GM12878 (cell line): Measurements from ENCODE around the gene CACNA1G. TPM values are rescaled to one million over a fixed set of nuclear protein-coding genes. Genes with fewer than 3 reads are reported as not detected.

ENCODE experiments used
- ATAC-seq: fragments of 200-7000 bp; cut with Tn5 transposase; 3 replicates; pipeline ENCODE4 v1.9.1; 2020; ENCODE audit warnings: mild to moderate bottlenecking, moderate library complexity
- BruUV-seq: library from RNA; stranded (reverse); fragments of 400-500 nt; replicated peaks from 2 replicates; lab custom pipeline; 2021; lab: Mats Ljungman, UMichigan
- CTCF ChIA-PET: fragments of 300-600 bp; sonication (Branson Sonifier 250); formaldehyde crosslinking; extraction: SDS; loops from one replicate; lab custom pipeline; 2021; ENCODE audit warnings: inconsistent platforms; lab: Yijun Ruan, JAX
- POLR2A ChIA-PET: fragments of 350-600 bp; formaldehyde crosslinking; extraction: SDS; loops from one replicate; lab custom pipeline; 2021; ENCODE audit warnings: inconsistent platforms; lab: Charles Lee
- RAD21 ChIA-PET: fragments of 300-600 bp; sonication (Branson Sonifier 250); formaldehyde crosslinking; loops from one replicate; lab custom pipeline; 2023; ENCODE audit warnings: antibody characterized with exemption; ENCODE audit not compliant: unreplicated experiment; lab: Charles Lee
- SMC1A ChIA-PET: fragments of 300-600 bp; sonication (Branson Sonifier 250); formaldehyde crosslinking; loops from one replicate; lab custom pipeline; 2023; ENCODE audit not compliant: unreplicated experiment, uncharacterized antibody; lab: Charles Lee
- DNase-seq: peaks from one replicate; pipeline ENCODE4 v3.0.0-alpha.2; 2011; ENCODE audit warnings: low read depth, low spot score
- FAIRE-seq: peaks from 3 replicates; lab custom pipeline; 2011; peaks lifted over from hg19 to GRCh38; lab: Jason Lieb, UNC
- H2AFZ ChIP-seq: 2 replicates; pipeline ENCODE4 v1.6.0; 2011; ENCODE audit warnings: low read depth, low read length, control low read depth; ENCODE audit not compliant: control insufficient read depth
- H3K27ac ChIP-seq: 2 replicates; pipeline ENCODE4 v1.5.1; 2011; ENCODE audit warnings: control low read depth; ENCODE audit not compliant: control insufficient read depth, insufficient read depth
- H3K27me3 ChIP-seq, 2 experiments: replicated peaks in 1 of 2; 2 replicates each; pipeline versions ENCODE4 v1.6.0 to v1.6.1; 2011; ENCODE audit warnings: low read length in 1 of 2; ENCODE audit not compliant: control insufficient read depth in 2 of 2, insufficient read depth in 2 of 2
- H3K36me3 ChIP-seq, 2 experiments: 2 replicates each; pipeline ENCODE4 v1.5.1; 2011; ENCODE audit warnings: low read length in 1 of 2; ENCODE audit not compliant: control insufficient read depth in 2 of 2, insufficient read depth in 2 of 2
- H3K4me1 ChIP-seq: 2 replicates; pipeline ENCODE4 v1.6.1; 2011; ENCODE audit warnings: mild to moderate bottlenecking, low read length, moderate library complexity, mixed read lengths; ENCODE audit not compliant: control insufficient read depth, insufficient read depth
- H3K4me2 ChIP-seq: 2 replicates; pipeline ENCODE4 v1.6.0; 2011; ENCODE audit warnings: control low read depth; ENCODE audit not compliant: control insufficient read depth, insufficient read depth
- H3K4me3 ChIP-seq: fragments of 200-600 bp; sonication (generic); 2 replicates; pipeline ENCODE4 v1.5.1; 2016
- H3K79me2 ChIP-seq: 2 replicates; pipeline ENCODE4 v1.6.0; 2011; ENCODE audit warnings: low read length; ENCODE audit not compliant: control insufficient read depth, insufficient read depth
- H3K9ac ChIP-seq: 2 replicates; pipeline ENCODE4 v1.8.0; 2011; ENCODE audit warnings: low read length, control low read depth, mixed read lengths; ENCODE audit not compliant: control insufficient read depth, insufficient read depth
- H3K9me3 ChIP-seq: replicated peaks from 3 replicates; pipeline ENCODE4 v1.5.1; 2011; ENCODE audit warnings: mild to moderate bottlenecking, low read length; ENCODE audit not compliant: control insufficient read depth, insufficient read depth
- H4K20me1 ChIP-seq: 2 replicates; pipeline ENCODE4 v1.6.0; 2011; ENCODE audit not compliant: control insufficient read depth, insufficient read depth
- CEBPB ChIP-seq, 2 experiments: fragments of 150-350 bp in 1 of 2; IDR thresholded peaks; 2 replicates each; pipeline ENCODE4 v1.6.1; 2012 to 2014; ENCODE audit warnings: low read depth in 2 of 2, low read length in 2 of 2, borderline replicate concordance in 1 of 2, inconsistent platforms in 1 of 2
- POU2F2 ChIP-seq: IDR thresholded peaks from 3 replicates; pipeline ENCODE4 v1.6.1; 2011; ENCODE audit warnings: low read depth, mild to moderate bottlenecking, low read length, borderline replicate concordance
- RCOR1 ChIP-seq: conservative IDR thresholded peaks from 2 replicates; pipeline ENCODE4 v1.6.1; 2012; ENCODE audit warnings: low read depth, low read length, improper control_type of control experiment
- SIX5 ChIP-seq: IDR thresholded peaks from 2 replicates; pipeline ENCODE4 v1.6.1; 2011; ENCODE audit warnings: mild to moderate bottlenecking, low read depth, low read length, moderate library complexity; ENCODE audit not compliant: severe bottlenecking
- SMARCA5 ChIP-seq: fragments of 450-650 bp; IDR thresholded peaks from 2 replicates; pipeline ENCODE4 v1.6.1; 2017; ENCODE audit warnings: mild to moderate bottlenecking
- SUPT20H ChIP-seq: IDR thresholded peaks from 2 replicates; pipeline ENCODE4 v1.6.1; 2011; ENCODE audit warnings: low read depth, mild to moderate bottlenecking, low read length, moderate library complexity, borderline replicate concordance; ENCODE audit not compliant: control insufficient read depth
- ZNF384 ChIP-seq: IDR thresholded peaks from 2 replicates; pipeline ENCODE4 v1.6.1; 2012; ENCODE audit warnings: low read depth, mild to moderate bottlenecking, low read length, improper control_type of control experiment, borderline replicate concordance
- WGBS: methylation state at CpG from one replicate; pipeline ENCODE4 v1.1.6; 2016; ENCODE audit warnings: low lambda C conversion rate; ENCODE audit not compliant: insufficient replicate concordance, insufficient coverage; ENCODE audit errors: missing lambda C conversion rate; 5-methylcytosine and 5-hydroxymethylcytosine counted together
- in situ Hi-C: fragments of 300-500 bp; cut with MboI; formaldehyde crosslinking; loops from 9 replicates; pipeline ENCODE4 v1.14.3; 2018; ENCODE audit warnings: mixed read lengths
- intact Hi-C: fragments of 100-400 bp; cut with micrococcal nuclease; formaldehyde crosslinking; loops from one replicate; pipeline ENCODE4 v1.14.2; 2022; ENCODE audit not compliant: unreplicated experiment
- polyA plus RNA-seq, 11 experiments: library from polyadenylated mRNA; depleted of rRNA in 4 of 11; unstranded in 6 of 11; stranded (reverse) in 5 of 11; fragments of >200 nt; fragmentation: Nextera tagmentation in 4 of 11; fragmentation: Illumina TruSeq in 1 of 11; extraction: Ambion mirVana in 4 of 11; extraction: Trizol in 1 of 11; gene quantifications; 1 replicate in 1 of 11; 2 replicates in 10 of 11; pipeline versions ENCODE4 v1.2.1 to v1.2.3, GENCODE V29; 2011 to 2016; ENCODE audit warnings: inconsistent platforms in 2 of 11, missing spikeins in 2 of 11, low read depth in 1 of 11
- total RNA-seq, 4 experiments: library from RNA; depleted of rRNA in 3 of 4; stranded (reverse); fragments of >200 nt in 3 of 4; fragmentation: Illumina TruSeq in 1 of 4; extraction: Trizol in 1 of 4; gene quantifications; 2 replicates each; pipeline versions ENCODE4 v1.2.1 to v1.2.3, GENCODE V29; 2013 to 2021
- TF ChIP-seq, protein P1 (sequence below): fragments of 450-650 bp; IDR thresholded peaks from 2 replicates; pipeline ENCODE4 v1.6.1; 2017; ENCODE audit warnings: mild to moderate bottlenecking, moderate library complexity
- TF ChIP-seq, protein P2 (sequence below): fragments of 450-650 bp; IDR thresholded peaks from 2 replicates; pipeline ENCODE4 v1.6.1; 2017; ENCODE audit warnings: mild to moderate bottlenecking, moderate library complexity

CACNA1G gene
- total and polyA plus RNA-seq, 10 of the 15 experiments (the other 5 are each of a cell fraction or from before 2014, with no cell fraction given) = 0.03 to 0.15 TPM; not detected in 8

DNA sequence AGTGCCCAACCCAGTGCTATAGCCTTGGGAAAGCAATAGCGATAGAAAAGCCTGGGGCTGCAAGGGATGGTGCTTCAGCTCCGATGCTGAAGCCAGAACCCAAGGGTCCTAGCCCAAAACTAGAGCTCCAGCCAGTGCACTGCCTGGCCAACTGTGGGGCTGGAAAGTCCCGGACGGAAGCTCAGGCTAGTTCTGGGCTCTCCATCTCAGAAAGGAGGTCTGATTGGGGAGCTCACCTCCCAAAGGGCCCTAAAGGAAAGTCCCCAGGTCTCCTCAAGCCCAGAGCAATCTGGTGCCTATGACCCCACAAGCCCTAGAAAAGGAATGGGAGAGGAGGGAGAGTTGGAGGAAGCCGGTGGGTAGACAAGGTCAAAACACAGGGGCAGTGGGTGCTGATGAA, 72.1 kb downstream of the CACNA1G start (continued):
- TF ChIP-seq, protein P1, sequence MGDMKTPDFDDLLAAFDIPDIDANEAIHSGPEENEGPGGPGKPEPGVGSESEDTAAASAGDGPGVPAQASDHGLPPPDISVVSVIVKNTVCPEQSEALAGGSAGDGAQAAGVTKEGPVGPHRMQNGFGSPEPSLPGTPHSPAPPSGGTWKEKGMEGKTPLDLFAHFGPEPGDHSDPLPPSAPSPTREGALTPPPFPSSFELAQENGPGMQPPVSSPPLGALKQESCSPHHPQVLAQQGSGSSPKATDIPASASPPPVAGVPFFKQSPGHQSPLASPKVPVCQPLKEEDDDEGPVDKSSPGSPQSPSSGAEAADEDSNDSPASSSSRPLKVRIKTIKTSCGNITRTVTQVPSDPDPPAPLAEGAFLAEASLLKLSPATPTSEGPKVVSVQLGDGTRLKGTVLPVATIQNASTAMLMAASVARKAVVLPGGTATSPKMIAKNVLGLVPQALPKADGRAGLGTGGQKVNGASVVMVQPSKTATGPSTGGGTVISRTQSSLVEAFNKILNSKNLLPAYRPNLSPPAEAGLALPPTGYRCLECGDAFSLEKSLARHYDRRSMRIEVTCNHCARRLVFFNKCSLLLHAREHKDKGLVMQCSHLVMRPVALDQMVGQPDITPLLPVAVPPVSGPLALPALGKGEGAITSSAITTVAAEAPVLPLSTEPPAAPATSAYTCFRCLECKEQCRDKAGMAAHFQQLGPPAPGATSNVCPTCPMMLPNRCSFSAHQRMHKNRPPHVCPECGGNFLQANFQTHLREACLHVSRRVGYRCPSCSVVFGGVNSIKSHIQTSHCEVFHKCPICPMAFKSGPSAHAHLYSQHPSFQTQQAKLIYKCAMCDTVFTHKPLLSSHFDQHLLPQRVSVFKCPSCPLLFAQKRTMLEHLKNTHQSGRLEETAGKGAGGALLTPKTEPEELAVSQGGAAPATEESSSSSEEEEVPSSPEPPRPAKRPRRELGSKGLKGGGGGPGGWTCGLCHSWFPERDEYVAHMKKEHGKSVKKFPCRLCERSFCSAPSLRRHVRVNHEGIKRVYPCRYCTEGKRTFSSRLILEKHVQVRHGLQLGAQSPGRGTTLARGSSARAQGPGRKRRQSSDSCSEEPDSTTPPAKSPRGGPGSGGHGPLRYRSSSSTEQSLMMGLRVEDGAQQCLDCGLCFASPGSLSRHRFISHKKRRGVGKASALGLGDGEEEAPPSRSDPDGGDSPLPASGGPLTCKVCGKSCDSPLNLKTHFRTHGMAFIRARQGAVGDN = peak; percentile 12; the same call in 1 of the 2 replicates
- TF ChIP-seq, protein P2, sequence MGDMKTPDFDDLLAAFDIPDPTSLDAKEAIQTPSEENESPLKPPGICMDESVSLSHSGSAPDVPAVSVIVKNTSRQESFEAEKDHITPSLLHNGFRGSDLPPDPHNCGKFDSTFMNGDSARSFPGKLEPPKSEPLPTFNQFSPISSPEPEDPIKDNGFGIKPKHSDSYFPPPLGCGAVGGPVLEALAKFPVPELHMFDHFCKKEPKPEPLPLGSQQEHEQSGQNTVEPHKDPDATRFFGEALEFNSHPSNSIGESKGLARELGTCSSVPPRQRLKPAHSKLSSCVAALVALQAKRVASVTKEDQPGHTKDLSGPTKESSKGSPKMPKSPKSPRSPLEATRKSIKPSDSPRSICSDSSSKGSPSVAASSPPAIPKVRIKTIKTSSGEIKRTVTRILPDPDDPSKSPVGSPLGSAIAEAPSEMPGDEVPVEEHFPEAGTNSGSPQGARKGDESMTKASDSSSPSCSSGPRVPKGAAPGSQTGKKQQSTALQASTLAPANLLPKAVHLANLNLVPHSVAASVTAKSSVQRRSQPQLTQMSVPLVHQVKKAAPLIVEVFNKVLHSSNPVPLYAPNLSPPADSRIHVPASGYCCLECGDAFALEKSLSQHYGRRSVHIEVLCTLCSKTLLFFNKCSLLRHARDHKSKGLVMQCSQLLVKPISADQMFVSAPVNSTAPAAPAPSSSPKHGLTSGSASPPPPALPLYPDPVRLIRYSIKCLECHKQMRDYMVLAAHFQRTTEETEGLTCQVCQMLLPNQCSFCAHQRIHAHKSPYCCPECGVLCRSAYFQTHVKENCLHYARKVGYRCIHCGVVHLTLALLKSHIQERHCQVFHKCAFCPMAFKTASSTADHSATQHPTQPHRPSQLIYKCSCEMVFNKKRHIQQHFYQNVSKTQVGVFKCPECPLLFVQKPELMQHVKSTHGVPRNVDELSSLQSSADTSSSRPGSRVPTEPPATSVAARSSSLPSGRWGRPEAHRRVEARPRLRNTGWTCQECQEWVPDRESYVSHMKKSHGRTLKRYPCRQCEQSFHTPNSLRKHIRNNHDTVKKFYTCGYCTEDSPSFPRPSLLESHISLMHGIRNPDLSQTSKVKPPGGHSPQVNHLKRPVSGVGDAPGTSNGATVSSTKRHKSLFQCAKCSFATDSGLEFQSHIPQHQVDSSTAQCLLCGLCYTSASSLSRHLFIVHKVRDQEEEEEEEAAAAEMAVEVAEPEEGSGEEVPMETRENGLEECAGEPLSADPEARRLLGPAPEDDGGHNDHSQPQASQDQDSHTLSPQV = no peak

DNA sequence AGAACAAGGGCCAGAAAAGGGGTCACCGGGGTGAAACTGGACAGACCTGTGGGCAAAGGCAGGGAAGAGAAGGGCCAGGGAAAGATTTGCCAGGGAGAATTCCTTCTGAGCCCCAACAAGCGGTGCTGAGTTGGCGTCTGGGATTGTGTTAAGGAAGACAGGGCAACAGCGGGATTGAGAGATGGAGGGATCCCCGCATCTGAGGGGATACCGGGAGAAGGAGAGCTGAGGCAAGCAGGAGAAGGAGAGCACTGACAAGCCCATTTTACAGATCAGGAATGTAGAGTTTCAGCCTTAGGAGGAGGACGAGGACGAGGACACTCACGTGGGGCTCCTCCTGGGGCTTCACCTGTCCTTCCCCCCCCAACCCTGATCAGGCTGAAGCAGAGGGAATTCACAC, 73.2 kb downstream of the CACNA1G start:
- SMC1A ChIA-PET = interaction anchor here (1.2 to 6.8 kb wide), 2 partner anchors 17 to 63 kb away, joined by 3 to 90 read pairs; no protein-coding TSS in a partner anchor
- Histone ChIP-seq H3K4me2 (peak overlapping the region; percentile 59), H3K36me3 (no peaks in the 10 kb centered on the region), H3K79me2 (no peaks in the 10 kb centered on the region; the same call in 1 of the 2 replicates), H3K27me3 (no peaks in the 10 kb centered on the region; a peak in 2 of 4 replicates), H3K27ac (peak overlapping the region; percentile 34), H3K9ac (no peak overlapping the region; the same call in 1 of the 2 replicates), H3K4me1 (peaks cover 15% of the 10 kb centered on the region), H3K9me3 (no peaks in the 10 kb centered on the region), H4K20me1 (no peaks in the 10 kb centered on the region), H2AFZ (no peak overlapping the region), H3K4me3 (peak overlapping the region; percentile 3; the same call in 1 of the 2 replicates)
- RAD21 ChIA-PET = interaction anchor here (1.2 kb wide), 1 partner anchor 58 kb away, joined by 4 read pairs; no protein-coding TSS in a partner anchor
- BruUV-seq = no TSS peak
- POLR2A ChIA-PET = no interaction called here
- CTCF ChIA-PET = interaction anchor here (1.2 to 17.1 kb wide), 4 partner anchors 21 to 152 kb away, joined by 3 to 211 read pairs (median 4); no protein-coding TSS in a partner anchor
- in situ Hi-C loops (no loop called here), intact Hi-C loops (no loop called here)
- no peak for ATAC-seq
- no peak for TF ChIP-seq POU2F2
- TF ChIP-seq SMARCA5 = 0 out of 2 replicates have a peak, but pooled peaks have one; percentile 22
- no peak for TF ChIP-seq SUPT20H
- no peak for TF ChIP-seq RCOR1
- no peak for TF ChIP-seq CEBPB (IDR thresholded peaks at IDR 0.05; ENCODE audit: borderline replicate concordance in 1 of 2, low read depth in 2 of 2, low read length in 2 of 2)
- TF ChIP-seq SIX5 = no peak
- no peak for TF ChIP-seq ZNF384
- FAIRE-seq = no peak
- WGBS = 85% methylated on average over 9 of the region's 9 CpGs
- no peak for DNase-seq
